Prostate gland (tissue), 2 donors: Measurements from ENCODE around the gene NRTN. TPM values are rescaled to one million over a fixed set of nuclear protein-coding genes. Genes with fewer than 3 reads are reported as not detected.
"Not testable (repeated sequence)": the region's sequence is repeated elsewhere in the genome, so short reads cannot be mapped to it uniquely, and the experiment has no call there.

Source experiments
- DNase-seq: peaks from one replicate; pipeline ENCODE4 v3.0.0-alpha.2; 2019; ENCODE audit warnings: low spot score
- H3K27ac ChIP-seq, 2 donors: fragments of 200-600 bp; sonication (generic); 2 replicates each; pipeline ENCODE4 v1.5.1; 2017 to 2019
- H3K27me3 ChIP-seq: fragments of 200-600 bp; sonication (generic); replicated peaks from 2 replicates; pipeline ENCODE4 v1.5.1; 2019; ENCODE audit not compliant: insufficient read depth
- H3K36me3 ChIP-seq, 2 donors: fragments of 200-600 bp; sonication (generic); 1 replicate in 1 of 2; 2 replicates in 1 of 2; pipeline versions ENCODE4 v1.5.1 to v1.8.1; 2017 to 2019
- H3K4me1 ChIP-seq: fragments of 200-600 bp; sonication (generic); replicated peaks from 2 replicates; pipeline ENCODE4 v1.5.1; 2019
- H3K4me3 ChIP-seq, 2 donors: fragments of 200-600 bp; sonication (generic); 2 replicates each; pipeline ENCODE4 v1.5.1; 2017 to 2019
- H3K9me3 ChIP-seq: fragments of 200-600 bp; sonication (generic); 2 replicates; pipeline ENCODE4 v1.5.1; 2017
- CTCF ChIP-seq, 4 experiments: fragments of 200-600 bp in 2 of 4; fragments of 450-650 bp in 2 of 4; sonication (generic) in 2 of 4; IDR thresholded peaks; 1 replicate in 3 of 4; 2 replicates in 1 of 4; pipeline ENCODE4 v1.5.1; 2016 to 2019; ENCODE audit warnings: antibody characterized with exemption in 4 of 4, mild to moderate bottlenecking in 2 of 4, moderate library complexity in 2 of 4
- POLR2A ChIP-seq: fragments of 450-650 bp; IDR thresholded peaks from one replicate; pipeline ENCODE4 v1.6.1; 2016; ENCODE audit warnings: antibody characterized with exemption, mild to moderate bottlenecking
- POLR2AphosphoS5 ChIP-seq: sonication (generic); formaldehyde crosslinking; IDR thresholded peaks from one replicate; pipeline ENCODE4 v1.6.1; 2017; ENCODE audit warnings: antibody characterized with exemption
- WGBS: methylation state at CpG from one replicate; pipeline ENCODE4 v1.1.5; 2018; 5-methylcytosine and 5-hydroxymethylcytosine counted together
- intact Hi-C: fragments of 100-400 bp; cut with DNase I; formaldehyde crosslinking; loops from one replicate; pipeline ENCODE4 v1.14.2; 2022
- total RNA-seq, 2 donors: library from RNA; depleted of rRNA; stranded (reverse); fragments of >200 nt; gene quantifications; one replicate each; pipeline ENCODE4 v1.1.0, GENCODE V29; 2016

The NRTN gene
- total RNA-seq, 2 donors from 2014 or later, result 9.7 to 12.9 TPM

DNA sequence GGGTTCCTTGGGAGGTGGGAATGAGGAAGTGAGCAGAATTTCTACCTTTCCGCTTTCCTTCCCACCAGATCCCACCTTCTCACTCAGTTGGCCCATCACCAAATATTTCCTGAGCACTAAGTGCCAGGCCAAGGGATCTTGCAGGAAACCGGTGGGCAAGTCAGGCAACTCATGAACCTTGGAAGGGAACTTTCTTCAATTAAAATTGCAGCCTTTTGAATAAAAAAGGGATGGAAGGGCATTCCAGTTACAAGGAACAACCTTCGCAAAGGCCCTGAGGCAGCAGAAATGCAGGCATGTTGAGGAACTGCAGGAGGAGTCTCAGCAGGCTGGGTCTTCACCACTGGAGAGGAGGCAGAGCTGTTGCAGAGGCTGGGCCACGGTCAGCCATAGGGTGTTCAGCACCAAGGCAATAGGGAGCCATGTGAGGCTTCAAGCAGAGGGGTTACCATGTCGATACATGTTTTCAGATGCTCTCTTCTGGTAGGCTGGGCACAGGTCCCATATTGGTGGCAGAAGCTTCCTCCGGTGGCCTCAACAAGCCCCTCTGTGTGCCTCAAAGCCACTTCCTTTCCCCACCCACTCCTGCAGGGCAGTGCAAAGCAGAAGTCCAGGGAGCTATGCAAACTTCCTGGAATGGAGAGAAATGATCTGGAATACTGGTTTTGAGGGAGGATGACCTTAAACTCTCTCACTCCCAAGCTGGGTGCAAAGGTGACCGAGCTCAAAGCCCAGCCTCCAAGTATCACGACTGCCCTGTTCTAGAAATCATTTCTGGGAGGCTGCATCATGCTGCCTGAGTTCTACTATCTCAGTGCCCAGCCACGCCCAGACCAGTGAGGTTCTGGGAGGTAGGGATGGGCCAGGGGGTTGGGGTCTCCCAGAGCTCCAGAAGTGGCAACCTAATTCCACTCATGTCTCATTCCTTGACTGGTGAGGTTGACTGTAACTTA is 34.5 kb downstream of the NRTN start, which contains the start of gene FUT6:
FUT6 (minus strand) TSS at position 638 of the 953 bp plus-strand sequence. CDS start 7,135 bp downstream, outside the sequence.
- H3K27me3 ChIP-seq, result no peaks in the 10 kb centered on the region
- 92% methylated on average over 9 of the region's 9 CpGs for WGBS
- no peaks in the 10 kb centered on the region for H3K4me1 ChIP-seq
- no peaks in the 10 kb centered on the region for H3K9me3 ChIP-seq
- no peaks in the 10 kb centered on the region for H3K36me3 ChIP-seq
- intact Hi-C loops, result no loop called here
- H3K4me3 ChIP-seq, result no peak within 1 kb of the TSS
- TF ChIP-seq POLR2AphosphoS5 (no peak), CTCF (IDR thresholded peaks at IDR 0.05) (no peak), POLR2A (no peak)
- no peak for DNase-seq
- no peak within 1 kb of the TSS for H3K27ac ChIP-seq

- 64% methylated on average over 6 of the region's 6 CpGs for WGBS
- DNase-seq, H3K9me3 ChIP-seq, H3K27ac ChIP-seq, H3K27me3 ChIP-seq, H3K36me3 ChIP-seq, intact Hi-C loops, H3K4me1 ChIP-seq, H3K4me3 ChIP-seq: not testable (repeated sequence)
Measured at GRCh38 chr19:5841735-5842111, 36.9 kb downstream of the NRTN start.

- Histone ChIP-seq H3K36me3 (no peaks in the 10 kb centered on the region), H3K4me1 (no peaks in the 10 kb centered on the region), H3K27ac (no peak overlapping the region), H3K4me3 (no peak overlapping the region), H3K9me3 (no peaks in the 10 kb centered on the region), H3K27me3 (no peaks in the 10 kb centered on the region)
- WGBS, result 80% methylated on average over 12 of the region's 21 CpGs
- intact Hi-C loops, result no loop called here
- no peak for DNase-seq
- no peak for TF ChIP-seq CTCF (IDR thresholded peaks at IDR 0.05)
- no peak for TF ChIP-seq POLR2A
- no peak for TF ChIP-seq POLR2AphosphoS5
Measured at GRCh38 chr19:5843295-5843927, 38.5 kb downstream of the NRTN start.

DNA sequence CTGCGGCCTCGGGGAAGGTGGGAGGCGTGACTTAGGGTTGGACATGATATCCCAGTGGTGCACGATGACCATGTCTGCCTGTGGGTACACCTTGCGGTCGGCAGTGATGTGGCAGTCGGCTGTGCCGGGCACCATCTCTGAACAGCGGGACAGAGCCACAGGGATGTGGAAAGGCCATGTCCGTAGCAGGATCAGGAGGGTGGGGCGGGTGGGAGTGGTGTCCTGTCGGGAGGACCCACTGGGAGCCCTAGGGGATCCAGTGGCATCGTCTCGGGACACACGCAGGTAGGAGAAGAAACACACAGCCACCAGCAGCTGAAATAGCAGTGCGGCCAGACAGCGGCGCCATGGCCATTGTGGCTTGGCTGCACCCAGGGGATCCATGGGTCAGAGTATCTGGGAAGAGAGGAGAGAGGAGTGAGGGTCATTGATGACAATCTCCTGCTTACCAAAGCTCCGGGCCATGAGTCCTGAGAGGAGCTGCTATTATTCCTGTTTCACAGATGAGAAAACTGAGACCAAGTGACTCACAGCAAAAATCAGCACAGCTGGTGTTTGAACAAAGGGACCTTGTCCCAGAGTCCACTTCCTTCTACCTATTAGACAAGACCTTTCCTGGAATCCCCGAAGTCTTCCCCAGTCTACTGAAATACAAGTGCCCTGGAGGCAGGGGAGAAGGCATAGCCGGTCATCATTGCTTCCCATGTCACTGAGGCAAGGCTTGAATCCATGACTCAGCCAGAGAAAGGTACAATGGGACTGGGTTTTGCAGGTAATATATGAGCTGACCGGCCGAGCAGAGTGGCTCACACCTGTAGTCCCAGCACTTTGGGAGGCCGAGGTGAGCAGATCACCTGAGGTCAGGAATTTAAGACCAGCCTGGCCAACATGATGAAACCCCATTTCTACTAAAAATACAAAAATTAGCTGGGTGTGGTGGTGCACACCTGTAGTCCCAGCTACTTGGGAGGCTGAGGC is 39.9 kb downstream of the NRTN start:
- Histone ChIP-seq H3K4me3 (no peak overlapping the region), H3K36me3 (no peaks in the 10 kb centered on the region), H3K27ac (no peak overlapping the region), H3K9me3 (no peaks in the 10 kb centered on the region), H3K27me3 (no peaks in the 10 kb centered on the region), H3K4me1 (no peaks in the 10 kb centered on the region)
- DNase-seq, result no peak
- WGBS, result 93% methylated on average over 22 of the region's 24 CpGs
- TF ChIP-seq CTCF (IDR thresholded peaks at IDR 0.05) (no peak), POLR2A (no peak), POLR2AphosphoS5 (no peak)
- intact Hi-C loops, result no loop called here

DNA sequence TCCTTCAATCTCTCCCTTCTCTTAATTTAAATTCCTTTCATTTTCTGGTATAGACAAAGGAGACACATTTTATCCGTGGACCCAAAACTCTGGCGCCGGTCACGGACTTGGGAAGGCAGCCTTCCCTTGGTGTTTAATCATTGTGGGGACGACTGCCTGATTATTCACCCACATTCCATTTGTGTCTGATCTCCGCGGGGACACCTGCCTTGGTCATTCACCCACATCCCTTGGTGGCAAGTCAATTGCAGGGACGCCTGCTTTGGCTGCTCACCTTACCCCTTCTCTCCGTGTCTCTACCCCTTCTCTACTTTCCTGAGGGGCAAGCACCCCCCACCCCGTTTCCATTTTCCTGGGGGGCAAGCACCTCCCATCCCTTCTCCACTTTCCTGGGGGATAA is 43.0 kb downstream of the NRTN start:
- DNase-seq, H3K27me3 ChIP-seq, H3K36me3 ChIP-seq, H3K4me1 ChIP-seq, H3K27ac ChIP-seq, intact Hi-C loops, H3K9me3 ChIP-seq, H3K4me3 ChIP-seq: not testable (repeated sequence)
- 80% methylated on average over 10 of the region's 10 CpGs for WGBS

GRCh38 chr19:5848621-5849020 is 43.8 kb downstream of the NRTN start:
- H3K27me3 ChIP-seq, H3K4me1 ChIP-seq, H3K27ac ChIP-seq, DNase-seq, H3K9me3 ChIP-seq, H3K36me3 ChIP-seq, H3K4me3 ChIP-seq, intact Hi-C loops: not testable (repeated sequence)
- WGBS, result 74% methylated on average over 5 of the region's 5 CpGs
